GM19351 (cell line): Measurements from ENCODE around the gene SERPINE3.

Experiments used
- ATAC-seq: cut with Tn5 transposase; IDR thresholded peaks from one replicate; pipeline ENCODE4 v1.9.1; 2021; ENCODE audit warnings: mild to moderate bottlenecking, moderate library complexity; ENCODE audit not compliant: unreplicated experiment

SERPINE3 gene

GRCh38 chr13:51339354-51339753 is at the start of gene SERPINE3:
SERPINE3 (plus strand) TSS chr13:51339691; CDS start chr13:51341092, 1,401 bp downstream.
- ATAC-seq: no peak

- ATAC-seq: no peak
Observed at GRCh38 chr13:51291341-51291740, 48.1 kb upstream of the SERPINE3 start.

- no peak for ATAC-seq
Observed at GRCh38 chr13:51292000-51292565, 47.4 kb upstream of the SERPINE3 start.

- no peak for ATAC-seq
Observed at GRCh38 chr13:51297556-51297955, 41.9 kb upstream of the SERPINE3 start.

- ATAC-seq: no peak
Observed at GRCh38 chr13:51298812-51299211, 40.7 kb upstream of the SERPINE3 start.

- no peak for ATAC-seq
Observed at GRCh38 chr13:51303063-51303552, 36.4 kb upstream of the SERPINE3 start.

- ATAC-seq: no peak
Observed at GRCh38 chr13:51303882-51304281, 35.6 kb upstream of the SERPINE3 start.

- no peak for ATAC-seq
Observed at GRCh38 chr13:51305271-51305967, 34.1 kb upstream of the SERPINE3 start.

GRCh38 chr13:51308781-51309180 is 30.7 kb upstream of the SERPINE3 start:
- no peak for ATAC-seq

GRCh38 chr13:51311231-51311630 is 28.3 kb upstream of the SERPINE3 start:
- ATAC-seq: no peak

- ATAC-seq: no peak
Observed at GRCh38 chr13:51311957-51312520, 27.5 kb upstream of the SERPINE3 start.

- no peak for ATAC-seq
Observed at GRCh38 chr13:51313619-51314018, 25.9 kb upstream of the SERPINE3 start.

GRCh38 chr13:51317262-51317661 is 22.2 kb upstream of the SERPINE3 start:
- ATAC-seq: no peak

GRCh38 chr13:51318015-51318414 is 21.5 kb upstream of the SERPINE3 start:
- ATAC-seq: no peak

- no peak for ATAC-seq
Observed at GRCh38 chr13:51318876-51319275, 20.6 kb upstream of the SERPINE3 start.

- no peak for ATAC-seq
Observed at GRCh38 chr13:51321836-51322235, 17.7 kb upstream of the SERPINE3 start.

GRCh38 chr13:51322826-51323225 is 16.7 kb upstream of the SERPINE3 start:
- no peak for ATAC-seq

GRCh38 chr13:51323824-51324511 is 15.5 kb upstream of the SERPINE3 start:
- no peak for ATAC-seq

GRCh38 chr13:51324714-51325420 is 14.6 kb upstream of the SERPINE3 start:
- ATAC-seq: peak; percentile 82

GRCh38 chr13:51325837-51326236 is 13.7 kb upstream of the SERPINE3 start:
- no peak for ATAC-seq

- no peak for ATAC-seq
Observed at GRCh38 chr13:51326777-51327176, 12.7 kb upstream of the SERPINE3 start.
